GM12878 (cell line): ENCODE data around the gene GALNT18. TPM values are rescaled to one million over a fixed set of nuclear protein-coding genes. Genes with fewer than 3 reads are reported as not detected.

Experiments used
- ATAC-seq: fragments of 200-7000 bp; cut with Tn5 transposase; 3 replicates; pipeline ENCODE4 v1.9.1; 2020; ENCODE audit warnings: mild to moderate bottlenecking, moderate library complexity
- BruUV-seq: library from RNA; stranded (reverse); fragments of 400-500 nt; replicated peaks from 2 replicates; lab custom pipeline; 2021; lab: Mats Ljungman, UMichigan
- CTCF ChIA-PET: fragments of 300-600 bp; sonication (Branson Sonifier 250); formaldehyde crosslinking; extraction: SDS; loops from one replicate; lab custom pipeline; 2021; ENCODE audit warnings: inconsistent platforms; lab: Yijun Ruan, JAX
- POLR2A ChIA-PET: fragments of 350-600 bp; formaldehyde crosslinking; extraction: SDS; loops from one replicate; lab custom pipeline; 2021; ENCODE audit warnings: inconsistent platforms; lab: Charles Lee
- RAD21 ChIA-PET: fragments of 300-600 bp; sonication (Branson Sonifier 250); formaldehyde crosslinking; loops from one replicate; lab custom pipeline; 2023; ENCODE audit warnings: antibody characterized with exemption; ENCODE audit not compliant: unreplicated experiment; lab: Charles Lee
- SMC1A ChIA-PET: fragments of 300-600 bp; sonication (Branson Sonifier 250); formaldehyde crosslinking; loops from one replicate; lab custom pipeline; 2023; ENCODE audit not compliant: unreplicated experiment, uncharacterized antibody; lab: Charles Lee
- DNase-seq: peaks from one replicate; pipeline ENCODE4 v3.0.0-alpha.2; 2011; ENCODE audit warnings: low read depth, low spot score
- FAIRE-seq: peaks from 3 replicates; lab custom pipeline; 2011; peaks lifted over from hg19 to GRCh38; lab: Jason Lieb, UNC
- H2AFZ ChIP-seq: 2 replicates; pipeline ENCODE4 v1.6.0; 2011; ENCODE audit warnings: low read depth, low read length, control low read depth; ENCODE audit not compliant: control insufficient read depth
- H3K27ac ChIP-seq: 2 replicates; pipeline ENCODE4 v1.5.1; 2011; ENCODE audit warnings: control low read depth; ENCODE audit not compliant: control insufficient read depth, insufficient read depth
- H3K27me3 ChIP-seq, 2 experiments: replicated peaks in 1 of 2; 2 replicates each; pipeline versions ENCODE4 v1.6.0 to v1.6.1; 2011; ENCODE audit warnings: low read length in 1 of 2; ENCODE audit not compliant: control insufficient read depth in 2 of 2, insufficient read depth in 2 of 2
- H3K36me3 ChIP-seq, 2 experiments: 2 replicates each; pipeline ENCODE4 v1.5.1; 2011; ENCODE audit warnings: low read length in 1 of 2; ENCODE audit not compliant: control insufficient read depth in 2 of 2, insufficient read depth in 2 of 2
- H3K4me1 ChIP-seq: 2 replicates; pipeline ENCODE4 v1.6.1; 2011; ENCODE audit warnings: mild to moderate bottlenecking, low read length, moderate library complexity, mixed read lengths; ENCODE audit not compliant: control insufficient read depth, insufficient read depth
- H3K4me2 ChIP-seq: 2 replicates; pipeline ENCODE4 v1.6.0; 2011; ENCODE audit warnings: control low read depth; ENCODE audit not compliant: control insufficient read depth, insufficient read depth
- H3K4me3 ChIP-seq: fragments of 200-600 bp; sonication (generic); 2 replicates; pipeline ENCODE4 v1.5.1; 2016
- H3K79me2 ChIP-seq: 2 replicates; pipeline ENCODE4 v1.6.0; 2011; ENCODE audit warnings: low read length; ENCODE audit not compliant: control insufficient read depth, insufficient read depth
- H3K9ac ChIP-seq: 2 replicates; pipeline ENCODE4 v1.8.0; 2011; ENCODE audit warnings: low read length, control low read depth, mixed read lengths; ENCODE audit not compliant: control insufficient read depth, insufficient read depth
- H3K9me3 ChIP-seq: replicated peaks from 3 replicates; pipeline ENCODE4 v1.5.1; 2011; ENCODE audit warnings: mild to moderate bottlenecking, low read length; ENCODE audit not compliant: control insufficient read depth, insufficient read depth
- H4K20me1 ChIP-seq: 2 replicates; pipeline ENCODE4 v1.6.0; 2011; ENCODE audit not compliant: control insufficient read depth, insufficient read depth
- RAD51 ChIP-seq: fragments of 450-650 bp; IDR thresholded peaks from 2 replicates; pipeline ENCODE4 v1.6.1; 2016; ENCODE audit warnings: moderate library complexity, mild to moderate bottlenecking, inconsistent platforms
- SMAD1 ChIP-seq: fragments of 450-650 bp; IDR thresholded peaks from 2 replicates; pipeline ENCODE4 v1.6.1; 2018; ENCODE audit warnings: mild to moderate bottlenecking, low read depth; ENCODE audit not compliant: partially characterized antibody
- SMC3 ChIP-seq: IDR thresholded peaks from 2 replicates; pipeline ENCODE4 v1.6.1; 2011; ENCODE audit warnings: low read length, improper control_type of control experiment, borderline replicate concordance
- WGBS: methylation state at CpG from one replicate; pipeline ENCODE4 v1.1.6; 2016; ENCODE audit warnings: low lambda C conversion rate; ENCODE audit not compliant: insufficient replicate concordance, insufficient coverage; ENCODE audit errors: missing lambda C conversion rate; 5-methylcytosine and 5-hydroxymethylcytosine counted together
- in situ Hi-C: fragments of 300-500 bp; cut with MboI; formaldehyde crosslinking; loops from 9 replicates; pipeline ENCODE4 v1.14.3; 2018; ENCODE audit warnings: mixed read lengths
- intact Hi-C: fragments of 100-400 bp; cut with micrococcal nuclease; formaldehyde crosslinking; loops from one replicate; pipeline ENCODE4 v1.14.2; 2022; ENCODE audit not compliant: unreplicated experiment
- polyA plus RNA-seq, 11 experiments: library from polyadenylated mRNA; depleted of rRNA in 4 of 11; unstranded in 6 of 11; stranded (reverse) in 5 of 11; fragments of >200 nt; fragmentation: Nextera tagmentation in 4 of 11; fragmentation: Illumina TruSeq in 1 of 11; extraction: Ambion mirVana in 4 of 11; extraction: Trizol in 1 of 11; gene quantifications; 1 replicate in 1 of 11; 2 replicates in 10 of 11; pipeline versions ENCODE4 v1.2.1 to v1.2.3, GENCODE V29; 2011 to 2016; ENCODE audit warnings: inconsistent platforms in 2 of 11, missing spikeins in 2 of 11, low read depth in 1 of 11
- total RNA-seq, 4 experiments: library from RNA; depleted of rRNA in 3 of 4; stranded (reverse); fragments of >200 nt in 3 of 4; fragmentation: Illumina TruSeq in 1 of 4; extraction: Trizol in 1 of 4; gene quantifications; 2 replicates each; pipeline versions ENCODE4 v1.2.1 to v1.2.3, GENCODE V29; 2013 to 2021
- TF ChIP-seq, protein P1 (sequence below): fragments of 450-650 bp; IDR thresholded peaks from 2 replicates; pipeline ENCODE4 v1.6.1; 2016; ENCODE audit warnings: mild to moderate bottlenecking
- TF ChIP-seq, protein P2 (sequence below): IDR thresholded peaks from 2 replicates; pipeline ENCODE4 v1.6.1; 2011; ENCODE audit warnings: borderline replicate concordance, low read depth, mild to moderate bottlenecking, moderate library complexity, mixed read lengths, low read length; ENCODE audit not compliant: insufficient read depth; ENCODE audit errors: extremely low read length

Gene GALNT18
- total and polyA plus RNA-seq, 10 of the 15 experiments (the other 5 are each of a cell fraction or from before 2014, with no cell fraction given) = 1.2 to 14.2 (median 6.3) TPM

DNA sequence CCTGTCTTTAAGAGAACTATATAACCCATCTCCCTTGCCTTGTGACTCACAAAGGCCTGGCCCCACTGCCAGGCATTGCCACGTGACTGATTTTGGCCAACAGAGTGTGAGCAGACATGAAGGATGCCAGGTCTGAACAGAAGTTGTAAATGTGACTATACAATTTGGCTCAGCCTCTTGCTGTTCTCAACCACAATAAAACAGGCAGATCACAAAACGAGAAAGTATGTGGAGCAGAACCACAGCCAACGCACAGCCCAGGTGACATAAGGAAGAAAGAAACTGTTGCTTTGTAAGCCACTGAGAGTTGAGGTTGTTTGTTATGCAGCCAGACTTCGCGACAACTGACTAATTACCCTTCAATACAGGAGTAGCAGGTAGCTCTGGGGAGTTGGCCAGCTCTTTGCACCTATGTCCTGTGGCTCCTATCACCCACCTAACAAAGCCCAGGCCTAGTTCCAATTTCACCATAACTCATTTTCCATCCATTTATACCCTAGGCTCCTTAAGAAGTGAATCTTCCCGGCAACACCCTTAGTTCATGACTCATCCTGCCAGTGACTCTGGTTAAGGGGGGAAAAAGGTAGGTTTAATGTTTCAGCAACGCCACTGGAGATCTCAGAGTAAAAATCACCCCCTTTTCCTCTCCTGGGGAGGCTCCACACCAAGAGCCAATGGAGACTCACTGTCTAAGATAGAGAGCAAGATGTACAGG is 53.7 kb downstream of the GALNT18 start:
- RAD21 ChIA-PET = no interaction called here
- SMC1A ChIA-PET = interaction anchor here (0.6 to 1.3 kb wide), 3 partner anchors 15 to 44 kb away, joined by 4 read pairs; no protein-coding TSS in a partner anchor
- no peaks in the 10 kb centered on the region for H3K36me3 ChIP-seq
- DNase-seq (peak; percentile 25), ATAC-seq (peak; percentile 69), FAIRE-seq (no peak)
- 50% methylated on average over 7 of the region's 7 CpGs for WGBS
- no peaks in the 10 kb centered on the region for H4K20me1 ChIP-seq
- POLR2A ChIA-PET = no interaction called here
- peak overlapping the region; percentile 8; the same call in 1 of the 2 replicates for H3K27ac ChIP-seq
- no peak for TF ChIP-seq SMC3
- TF ChIP-seq, protein P1, sequence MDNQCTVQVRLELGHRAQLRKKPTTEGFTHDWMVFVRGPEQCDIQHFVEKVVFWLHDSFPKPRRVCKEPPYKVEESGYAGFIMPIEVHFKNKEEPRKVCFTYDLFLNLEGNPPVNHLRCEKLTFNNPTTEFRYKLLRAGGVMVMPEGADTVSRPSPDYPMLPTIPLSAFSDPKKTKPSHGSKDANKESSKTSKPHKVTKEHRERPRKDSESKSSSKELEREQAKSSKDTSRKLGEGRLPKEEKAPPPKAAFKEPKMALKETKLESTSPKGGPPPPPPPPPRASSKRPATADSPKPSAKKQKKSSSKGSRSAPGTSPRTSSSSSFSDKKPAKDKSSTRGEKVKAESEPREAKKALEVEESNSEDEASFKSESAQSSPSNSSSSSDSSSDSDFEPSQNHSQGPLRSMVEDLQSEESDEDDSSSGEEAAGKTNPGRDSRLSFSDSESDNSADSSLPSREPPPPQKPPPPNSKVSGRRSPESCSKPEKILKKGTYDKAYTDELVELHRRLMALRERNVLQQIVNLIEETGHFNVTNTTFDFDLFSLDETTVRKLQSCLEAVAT = no peak
- TF ChIP-seq SMAD1 = no peak
- TF ChIP-seq, protein P2, sequence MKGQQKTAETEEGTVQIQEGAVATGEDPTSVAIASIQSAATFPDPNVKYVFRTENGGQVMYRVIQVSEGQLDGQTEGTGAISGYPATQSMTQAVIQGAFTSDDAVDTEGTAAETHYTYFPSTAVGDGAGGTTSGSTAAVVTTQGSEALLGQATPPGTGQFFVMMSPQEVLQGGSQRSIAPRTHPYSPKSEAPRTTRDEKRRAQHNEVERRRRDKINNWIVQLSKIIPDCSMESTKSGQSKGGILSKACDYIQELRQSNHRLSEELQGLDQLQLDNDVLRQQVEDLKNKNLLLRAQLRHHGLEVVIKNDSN = peak; percentile 37
- peak; percentile 70; the same call in 1 of the 2 replicates for TF ChIP-seq RAD51
- H3K4me1 ChIP-seq = peaks cover 21% of the 10 kb centered on the region
- no TSS peak for BruUV-seq
- no peaks in the 10 kb centered on the region for H3K9me3 ChIP-seq
- H3K79me2 ChIP-seq = peaks cover 10% of the 10 kb centered on the region
- no peak overlapping the region for H3K4me2 ChIP-seq
- intact Hi-C loops (no loop called here), in situ Hi-C loops (no loop called here)
- CTCF ChIA-PET = interaction anchor here (0.7 kb wide), 1 partner anchor 1260 kb away, joined by 3 read pairs; no protein-coding TSS in a partner anchor
- no peaks in the 10 kb centered on the region for H3K27me3 ChIP-seq
- no peak overlapping the region for H3K4me3 ChIP-seq
- H3K9ac ChIP-seq = no peak overlapping the region
- H2AFZ ChIP-seq = no peak overlapping the region
